ENCODE measurements around the gene GNAI1.

- no peak for TF ChIP-seq ZNF878 (CRISPR knock-in tag; IDR thresholded peaks at IDR 0.05)
- no peak for TF ChIP-seq PRDM15 (CRISPR knock-in tag; IDR thresholded peaks at IDR 0.05)
- TF ChIP-seq DDIT3 (CRISPR knock-in tag; IDR thresholded peaks at IDR 0.05) = no peak
- TF ChIP-seq CTCF (CRISPR knock-in tag; IDR thresholded peaks at IDR 0.05) = no peak
- no peak for TF ChIP-seq FOXJ3 (CRISPR knock-in tag; IDR thresholded peaks at IDR 0.05; ENCODE audit: borderline replicate concordance)
- TF ChIP-seq IRF1 (CRISPR knock-in tag; IDR thresholded peaks at IDR 0.05; ENCODE audit: low read depth) = no peak
- TF ChIP-seq ZNF768 (CRISPR knock-in tag; IDR thresholded peaks at IDR 0.05) = no peak
- no peak for TF ChIP-seq RCOR2 (CRISPR knock-in tag; IDR thresholded peaks at IDR 0.05)
- TF ChIP-seq ZNF180 (CRISPR knock-in tag; IDR thresholded peaks at IDR 0.05; ENCODE audit: borderline replicate concordance, low read depth) = no peak
- TF ChIP-seq EED (CRISPR knock-in tag; IDR thresholded peaks at IDR 0.05) = no peak
- no peak for TF ChIP-seq NFAT5 (CRISPR knock-in tag; IDR thresholded peaks at IDR 0.05)
- no peak for TF ChIP-seq MXI1 (IDR thresholded peaks at IDR 0.05; ENCODE audit: borderline replicate concordance, low read depth, low read length)
- TF ChIP-seq JUN (CRISPR knock-in tag; IDR thresholded peaks at IDR 0.05) = no peak
- no peak for TF ChIP-seq TAF1 (CRISPR knock-in tag; IDR thresholded peaks at IDR 0.05)
Measured at GRCh38 chr7:80236681-80237080, 102.0 kb downstream of the GNAI1 start.
